Thymus (tissue), 11 donors: ENCODE data around the gene CELSR3. TPM values are rescaled to one million over a fixed set of nuclear protein-coding genes. Genes with fewer than 3 reads are reported as not detected.

Source experiments
- DNase-seq, 9 donors: peaks; one replicate each; pipeline ENCODE4 v3.0.0-alpha.2; 2013; ENCODE audit warnings: low spot score in 9 of 9, low read depth in 6 of 9, missing footprints in 1 of 9
- H3K27ac ChIP-seq, 2 donors: one replicate each; pipeline ENCODE4 v1.5.1; 2013; ENCODE audit warnings: control low read depth in 1 of 2, low read depth in 1 of 2, low read length in 1 of 2, mild to moderate bottlenecking in 1 of 2, moderate library complexity in 1 of 2
- H3K27me3 ChIP-seq, 2 donors: one replicate each; pipeline ENCODE4 v1.5.1; 2013; ENCODE audit warnings: low read length in 1 of 2; ENCODE audit not compliant: control insufficient read depth in 2 of 2, insufficient read depth in 1 of 2
- H3K36me3 ChIP-seq, 2 donors: one replicate each; pipeline ENCODE4 v1.5.1; 2013; ENCODE audit warnings: low read length in 1 of 2, mild to moderate bottlenecking in 1 of 2, moderate library complexity in 1 of 2; ENCODE audit not compliant: control insufficient read depth in 2 of 2, insufficient read depth in 2 of 2
- H3K4me1 ChIP-seq, 2 donors: one replicate each; pipeline ENCODE4 v1.5.1; 2013; ENCODE audit warnings: low read length in 2 of 2; ENCODE audit not compliant: control insufficient read depth in 2 of 2, insufficient read depth in 2 of 2
- H3K4me3 ChIP-seq, 2 donors: one replicate each; pipeline ENCODE4 v1.5.1; 2013; ENCODE audit warnings: low read length in 2 of 2, control low read depth in 1 of 2, mild to moderate bottlenecking in 1 of 2
- H3K9me3 ChIP-seq, 2 donors: one replicate each; pipeline ENCODE4 v1.5.1; 2013; ENCODE audit warnings: low read length in 1 of 2, mild to moderate bottlenecking in 1 of 2; ENCODE audit not compliant: control insufficient read depth in 2 of 2, insufficient read depth in 1 of 2
- WGBS: extraction: QIAGEN DNeasy Blood & Tissue Kit; methylation state at CpG from one replicate; pipeline ENCODE4 v1.1.7; 2013; 5-methylcytosine and 5-hydroxymethylcytosine counted together
- polyA plus RNA-seq: library from polyadenylated mRNA; stranded (reverse); fragments of 200-250 nt; gene quantifications from one replicate; pipeline ENCODE4 v1.2.3, GENCODE V29; 2013
- total RNA-seq: library from RNA; stranded (reverse); fragments of 120-200 nt; gene quantifications from one replicate; pipeline ENCODE4 v1.2.4, GENCODE V29; 2013
- donor health status: healthy.

The CELSR3 gene
- total and polyA plus RNA-seq, 2 donors, result 0.38 to 1.4 TPM

GRCh38 chr3:48591436-48591835 lies 71.2 kb downstream of the CELSR3 start:
- Histone ChIP-seq H3K9me3 (no peaks in the 10 kb centered on the region), H3K36me3 (no peaks in the 10 kb centered on the region), H3K4me1 (no peaks in the 10 kb centered on the region), H3K27ac (no peak overlapping the region), H3K27me3 (peaks cover 18 to 84% of the 10 kb centered on the region in 2 donors), H3K4me3 (no peak overlapping the region)
- DNase-seq, result no peak
- 95% methylated on average over 14 of the region's 14 CpGs for WGBS

- no peak for DNase-seq
Observed at GRCh38 chr3:48588230-48588629, 74.5 kb downstream of the CELSR3 start.

GRCh38 chr3:48587686-48588085 lies 75.0 kb downstream of the CELSR3 start:
- 88% methylated on average over 11 of the region's 11 CpGs for WGBS
- DNase-seq, result no peak
- no peaks in the 10 kb centered on the region for H3K4me1 ChIP-seq
- no peak overlapping the region for H3K4me3 ChIP-seq
- no peaks in the 10 kb centered on the region for H3K9me3 ChIP-seq
- no peak overlapping the region for H3K27ac ChIP-seq
- H3K36me3 ChIP-seq, result no peaks in the 10 kb centered on the region
- H3K27me3 ChIP-seq, result peaks cover 0 to 47% of the 10 kb centered on the region in 2 donors

More at GRCh38 chr3:48588230-48588629, 74.5 kb downstream of the CELSR3 start:
- Histone ChIP-seq H3K36me3 (no peaks in the 10 kb centered on the region), H3K27ac (no peak overlapping the region), H3K27me3 (peaks cover 1 to 52% of the 10 kb centered on the region in 2 donors), H3K4me3 (no peak overlapping the region), H3K9me3 (no peaks in the 10 kb centered on the region), H3K4me1 (no peaks in the 10 kb centered on the region)
- WGBS, result 70% methylated on average over 15 of the region's 15 CpGs

Other genes starting within 250 kb of the CELSR3 start
- gene PLXNB1, start 232.8 kb downstream of the CELSR3 start, total RNA-seq, result 7.7 TPM
- gene PLXNB1, start 232.8 kb downstream of the CELSR3 start, polyA plus RNA-seq, result 112 TPM
- gene CCDC51, start 222.8 kb downstream of the CELSR3 start, total RNA-seq, result 17.8 TPM
- gene CCDC51, start 222.8 kb downstream of the CELSR3 start, polyA plus RNA-seq, result 14.1 TPM
- gene TMA7, start 222.6 kb downstream of the CELSR3 start, total RNA-seq, result 660 TPM
- 735 TPM for gene TMA7, start 222.6 kb downstream of the CELSR3 start, polyA plus RNA-seq
- 6.2 TPM for gene ATRIP, start 216.1 kb downstream of the CELSR3 start, total RNA-seq
- gene ATRIP, start 216.1 kb downstream of the CELSR3 start, polyA plus RNA-seq, result 8.4 TPM
- gene SHISA5, start 158.7 kb downstream of the CELSR3 start, total RNA-seq, result 115 TPM
- 104 TPM for gene SHISA5, start 158.7 kb downstream of the CELSR3 start, polyA plus RNA-seq
- 6.1 TPM for gene PFKFB4, start 106.1 kb downstream of the CELSR3 start, total RNA-seq
- 3.5 TPM for gene PFKFB4, start 106.1 kb downstream of the CELSR3 start, polyA plus RNA-seq
- gene UCN2, start 99.1 kb downstream of the CELSR3 start, total RNA-seq, result 0.09 TPM
- gene UCN2, start 99.1 kb downstream of the CELSR3 start, polyA plus RNA-seq, result 4.7 TPM
- 4.4 TPM for gene COL7A1, start 67.6 kb downstream of the CELSR3 start, total RNA-seq
- gene COL7A1, start 67.6 kb downstream of the CELSR3 start, polyA plus RNA-seq, result 273 TPM
- 159 TPM for gene UQCRC1, start 53.2 kb downstream of the CELSR3 start, total RNA-seq
- 108 TPM for gene UQCRC1, start 53.2 kb downstream of the CELSR3 start, polyA plus RNA-seq
- gene TMEM89, start 41.1 kb downstream of the CELSR3 start, total RNA-seq, result not detected
- 0.23 TPM for gene TMEM89, start 41.1 kb downstream of the CELSR3 start, polyA plus RNA-seq
- gene SLC26A6, start 27.4 kb downstream of the CELSR3 start, total RNA-seq, result 8.9 TPM
- 24.7 TPM for gene SLC26A6, start 27.4 kb downstream of the CELSR3 start, polyA plus RNA-seq
- gene NCKIPSD, start 23.0 kb upstream of the CELSR3 start, total RNA-seq, result 8.8 TPM
- gene NCKIPSD, start 23.0 kb upstream of the CELSR3 start, polyA plus RNA-seq, result 7.0 TPM
- 98.4 TPM for gene IP6K2, start 54.3 kb upstream of the CELSR3 start, total RNA-seq
- gene IP6K2, start 54.3 kb upstream of the CELSR3 start, polyA plus RNA-seq, result 134 TPM
- gene PRKAR2A, start 185.0 kb upstream of the CELSR3 start, total RNA-seq, result 8.0 TPM
- 7.5 TPM for gene PRKAR2A, start 185.0 kb upstream of the CELSR3 start, polyA plus RNA-seq
- 26.3 TPM for gene SLC25A20, start 236.0 kb upstream of the CELSR3 start, total RNA-seq
- gene SLC25A20, start 236.0 kb upstream of the CELSR3 start, polyA plus RNA-seq, result 32.3 TPM